Ovary (tissue), 9 donors: ENCODE measurements around the gene LPAR2. TPM values are rescaled to one million over a fixed set of nuclear protein-coding genes. Genes with fewer than 3 reads are reported as not detected.
A peak's percentile ranks its signal among the peaks of the same experiment; 100 is the strongest.

Experiments used
- DNase-seq, 5 donors: peaks; one replicate each; pipeline ENCODE4 v3.0.0-alpha.2; 2019 to 2020
- H3K27ac ChIP-seq, 2 donors: fragments of 200-600 bp; one replicate each; pipeline versions ENCODE4 v1.5.1 to v1.8.0; 2019 to 2022
- H3K27me3 ChIP-seq: fragments of 200-600 bp; one replicate; pipeline ENCODE4 v1.8.0; 2022
- H3K36me3 ChIP-seq: fragments of 200-600 bp; sonication (generic); one replicate; pipeline ENCODE4 v1.5.1; 2019
- H3K4me1 ChIP-seq: one replicate; pipeline ENCODE4 v1.8.1; 2013; ENCODE audit warnings: mild to moderate bottlenecking, moderate library complexity; ENCODE audit not compliant: insufficient read depth
- H3K4me3 ChIP-seq: fragments of 200-600 bp; sonication (generic); one replicate; pipeline ENCODE4 v1.5.1; 2017
- H3K9me3 ChIP-seq, 2 donors: fragments of 200-600 bp in 1 of 2; sonication (generic) in 1 of 2; one replicate each; pipeline versions ENCODE4 v1.5.1 to v1.8.1; 2013 to 2019; ENCODE audit warnings: mild to moderate bottlenecking in 1 of 2, moderate library complexity in 1 of 2
- CTCF ChIP-seq, 3 donors: fragments of 450-650 bp in 2 of 3; fragments of 200-600 bp in 1 of 3; IDR thresholded peaks; one replicate each; pipeline versions ENCODE4 v1.5.1 to v1.8.0; 2016 to 2022; ENCODE audit warnings: antibody characterized with exemption in 3 of 3, mild to moderate bottlenecking in 1 of 3
- EP300 ChIP-seq: sonication (generic); formaldehyde crosslinking; IDR thresholded peaks from one replicate; pipeline ENCODE4 v1.6.1; 2017; ENCODE audit warnings: antibody characterized with exemption
- POLR2A ChIP-seq: fragments of 450-650 bp; IDR thresholded peaks from one replicate; pipeline ENCODE4 v1.6.1; 2017; ENCODE audit warnings: antibody characterized with exemption, mild to moderate bottlenecking, moderate library complexity
- WGBS, 3 donors: extraction: QIAGEN DNeasy Blood & Tissue Kit in 1 of 3; methylation state at CpG; one replicate each; pipeline versions ENCODE4 v1.1.5 to v1.1.7; 2013 to 2017; 5-methylcytosine and 5-hydroxymethylcytosine counted together
- intact Hi-C, 4 donors: fragments of 100-400 bp; cut with DNase I; formaldehyde crosslinking; loops; one replicate each; pipeline versions ENCODE4 v1.11.0 to v1.15.1; 2022 to 2023
- polyA plus RNA-seq, 2 donors: library from polyadenylated mRNA; stranded (reverse); fragments of 200-250 nt in 1 of 2; fragments of 350-450 nt in 1 of 2; fragmentation: Illumina TruSeq in 1 of 2; extraction: RNeasy Lipid Tissue Mini Kit (QIAGEN cat#74804) in 1 of 2; gene quantifications; one replicate each; pipeline ENCODE4 v1.2.3, GENCODE V29; 2013 to 2014
- total RNA-seq, 7 donors: library from RNA; depleted of rRNA in 2 of 7; stranded (reverse); fragments of >200 nt in 2 of 7; fragmentation: NEBNext Ultra II Directional in 3 of 7; extraction: Animal tissue kit (Norgen Biotek cat#: 25700) in 3 of 7; gene quantifications; one replicate each; pipeline versions ENCODE4 v1.1.0 to v1.2.4, GENCODE V29; 2016 to 2023
- donor health status: DM: no; HTN: no; CAD: no; lungs with moderate emphysema.
- donor health status: DM: no; HTN: no; CAD: no.
- donor health status: Bipolar disorder and iron deficiency.
- donor health status: DM: yes; HTN: yes; CAD: no.
- donor health status: DM: no; HTN: no; CAD: no.
- donor health status: DM: yes; HTN: yes; CAD: no.

Gene LPAR2
- total and polyA plus RNA-seq, 9 donors: 3.2 to 17.0 (median 7.3) TPM

- DNase-seq: no peak
- Histone ChIP-seq H3K27ac (no peak overlapping the region), H3K4me3 (peak overlapping the region; percentile 66), H3K27me3 (no peaks in the 10 kb centered on the region), H3K9me3 (no peaks in the 10 kb centered on the region), H3K4me1 (no peaks in the 10 kb centered on the region), H3K36me3 (no peaks in the 10 kb centered on the region)
- TF ChIP-seq CTCF (IDR thresholded peaks at IDR 0.05) (no peak), POLR2A (no peak), EP300 (no peak)
- intact Hi-C loops: loop anchor here in 3 of 4 donors (1.0 to 5.0 kb wide), 3 partner anchors 110 kb away; no protein-coding TSS in a partner anchor
- WGBS, 3 donors: 23 to 34% (median 26%) methylated on average over 16 of the region's 16 CpGs
Measured at GRCh38 chr19:19642506-19643157, 14.6 kb upstream of the LPAR2 start.

- 69 to 75% (median 74%) methylated on average over 41 to 53 of the region's 53 CpGs for WGBS, 3 donors
- H3K4me3 ChIP-seq: no peak overlapping the region
- H3K27ac ChIP-seq: no peak overlapping the region
- no peaks in the 10 kb centered on the region for H3K27me3 ChIP-seq
- no peaks in the 10 kb centered on the region for H3K9me3 ChIP-seq
- H3K4me1 ChIP-seq: no peaks in the 10 kb centered on the region
- H3K36me3 ChIP-seq: no peaks in the 10 kb centered on the region
- intact Hi-C loops: no loop called here
- no peak for DNase-seq
- no peak for TF ChIP-seq EP300
- no peak for TF ChIP-seq POLR2A
- no peak for TF ChIP-seq CTCF (IDR thresholded peaks at IDR 0.05)
Measured at GRCh38 chr19:19637523-19638251, 9.7 kb upstream of the LPAR2 start.

GRCh38 chr19:19637186-19637522 lies 9.1 kb upstream of the LPAR2 start:
- intact Hi-C loops: no loop called here
- no peak for TF ChIP-seq EP300
- no peak for TF ChIP-seq POLR2A
- no peak for TF ChIP-seq CTCF (IDR thresholded peaks at IDR 0.05)
- no peak for DNase-seq
- no peak overlapping the region for H3K4me3 ChIP-seq
- H3K27ac ChIP-seq: no peak overlapping the region
- H3K9me3 ChIP-seq: no peaks in the 10 kb centered on the region
- H3K27me3 ChIP-seq: no peaks in the 10 kb centered on the region
- no peaks in the 10 kb centered on the region for H3K36me3 ChIP-seq
- 78 to 80% (median 78%) methylated on average over 27 of the region's 27 CpGs for WGBS, 3 donors
- H3K4me1 ChIP-seq: no peaks in the 10 kb centered on the region

GRCh38 chr19:19636573-19637185 lies 8.7 kb upstream of the LPAR2 start:
- no peaks in the 10 kb centered on the region for H3K4me1 ChIP-seq
- H3K4me3 ChIP-seq: no peak overlapping the region
- TF ChIP-seq CTCF (IDR thresholded peaks at IDR 0.05) (no peak), EP300 (no peak), POLR2A (no peak)
- no peak overlapping the region for H3K27ac ChIP-seq
- no peaks in the 10 kb centered on the region for H3K27me3 ChIP-seq
- intact Hi-C loops: no loop called here
- 89 to 94% (median 93%) methylated on average over 9 of the region's 9 CpGs for WGBS, 3 donors
- DNase-seq: no peak
- H3K9me3 ChIP-seq: no peaks in the 10 kb centered on the region
- H3K36me3 ChIP-seq: no peaks in the 10 kb centered on the region
